ENCODE data around the gene YIF1A. TPM values are rescaled to one million over a fixed set of nuclear protein-coding genes. Genes with fewer than 3 reads are reported as not detected.

YIF1A gene
- total and polyA plus RNA-seq, 8 donors: 39.7 to 112 (median 56.6) TPM

- 81 to 87% methylated on average over 48 to 52 of the region's 52 CpGs for WGBS, 2 donors
- intact Hi-C loops (cut with DNase I): no loop called here
- H3K4me1 ChIP-seq: no peaks in the 10 kb centered on the region
- no peaks in the 10 kb centered on the region for H3K36me3 ChIP-seq
- peak overlapping the region in 2 of 4 donors; percentile 4 to 55 for H3K4me3 ChIP-seq
- H3K27me3 ChIP-seq: no peaks in the 10 kb centered on the region
- DNase-seq: peak in 2 of 6 donors; percentile 34 to 73
- FAIRE-seq: no peak
- no peak for ATAC-seq
- no peak for TF ChIP-seq CTCF (IDR thresholded peaks at IDR 0.05)
- H3K27ac ChIP-seq: no peak overlapping the region
- no peaks in the 10 kb centered on the region for H3K9me3 ChIP-seq
These were observed 27.2 kb upstream of the YIF1A start for GRCh38 chr11:66315921-66316811.

- Histone ChIP-seq H3K27ac (no peak overlapping the region), H3K36me3 (no peaks in the 10 kb centered on the region), H3K4me1 (no peaks in the 10 kb centered on the region), H3K27me3 (no peaks in the 10 kb centered on the region), H3K4me3 (peak overlapping the region in 1 of 4 donors; percentile 55), H3K9me3 (no peaks in the 10 kb centered on the region)
- TF ChIP-seq CTCF (IDR thresholded peaks at IDR 0.05): no peak
- DNase-seq (peak in 1 of 6 donors; percentile 58), FAIRE-seq (no peak), ATAC-seq (no peak)
- 82 to 91% methylated on average over 14 of the region's 14 CpGs for WGBS, 2 donors
- intact Hi-C loops (cut with DNase I): no loop called here
These were observed 26.5 kb upstream of the YIF1A start for GRCh38 chr11:66315498-66315885.

GRCh38 chr11:66314561-66315497 is 25.9 kb upstream of the YIF1A start:
- Histone ChIP-seq H3K4me1 (no peaks in the 10 kb centered on the region), H3K4me3 (peak overlapping the region in 1 of 4 donors; percentile 55), H3K36me3 (no peaks in the 10 kb centered on the region), H3K27ac (no peak overlapping the region), H3K9me3 (no peaks in the 10 kb centered on the region), H3K27me3 (no peaks in the 10 kb centered on the region)
- no peak for TF ChIP-seq CTCF (IDR thresholded peaks at IDR 0.05)
- 78 to 85% methylated on average over 17 of the region's 17 CpGs for WGBS, 2 donors
- intact Hi-C loops (cut with DNase I): no loop called here
- ATAC-seq (no peak), DNase-seq (peak in 1 of 6 donors; percentile 67), FAIRE-seq (no peak)

GRCh38 chr11:66314186-66314501 is 25.2 kb upstream of the YIF1A start:
- peak overlapping the region in 1 of 4 donors; percentile 55 for H3K4me3 ChIP-seq
- ATAC-seq: no peak
- 86 to 89% methylated on average over 1 of the region's 1 CpG for WGBS, 2 donors

More at GRCh38 chr11:66314186-66314501, 25.2 kb upstream of the YIF1A start:
- H3K4me1 ChIP-seq: no peaks in the 10 kb centered on the region
- no peak for TF ChIP-seq CTCF (IDR thresholded peaks at IDR 0.05)
- DNase-seq (no peak), FAIRE-seq (no peak)
- H3K36me3 ChIP-seq: no peaks in the 10 kb centered on the region
- no peak overlapping the region for H3K27ac ChIP-seq
- no peaks in the 10 kb centered on the region for H3K27me3 ChIP-seq
- intact Hi-C loops (cut with DNase I): no loop called here
- no peaks in the 10 kb centered on the region for H3K9me3 ChIP-seq

All from pancreas (tissue), 10 donors.